Neural cell (in vitro differentiated cells): ENCODE results near the gene RTN4. TPM values are rescaled to one million over a fixed set of nuclear protein-coding genes. Genes with fewer than 3 reads are reported as not detected.
A peak's percentile ranks its signal among the peaks of the same experiment; 100 is the strongest.

Experiments used
- H2AFZ ChIP-seq: fragments of 200-600, 300-800 bp; sonication (generic), shearing (Covaris generic); 2 replicates; pipeline ENCODE4 v1.6.0; 2014; ENCODE audit warnings: low read depth, mild to moderate bottlenecking, antibody characterized with exemption, low read length, moderate library complexity
- H3F3A ChIP-seq: fragments of 200-600 bp; shearing (Covaris generic); 2 replicates; pipeline ENCODE4 v1.6.1; 2016; ENCODE audit warnings: mild to moderate bottlenecking, moderate library complexity, mixed read lengths, antibody characterized with exemption, low read length; ENCODE audit not compliant: insufficient read depth, poor library complexity, severe bottlenecking
- H3K27ac ChIP-seq: fragments of 200-600, 300-800 bp; sonication (generic), shearing (Covaris generic); 2 replicates; pipeline ENCODE4 v1.5.1; 2014; ENCODE audit warnings: mild to moderate bottlenecking, low read length, moderate library complexity
- H3K27me3 ChIP-seq: fragments of 300-800, 200-600 bp; sonication (generic), shearing (Covaris generic); 2 replicates; pipeline ENCODE4 v1.6.0; 2014; ENCODE audit warnings: mild to moderate bottlenecking, low read depth, low read length, moderate library complexity; ENCODE audit not compliant: insufficient read depth
- H3K36me3 ChIP-seq: fragments of 300-800, 200-600 bp; sonication (generic), shearing (Covaris generic); 2 replicates; pipeline ENCODE4 v1.5.1; 2014; ENCODE audit warnings: mild to moderate bottlenecking, antibody characterized with exemption, low read length, moderate library complexity; ENCODE audit not compliant: insufficient read depth
- H3K4me2 ChIP-seq: fragments of 300-800, 200-600 bp; sonication (generic), shearing (Covaris generic); 2 replicates; pipeline ENCODE4 v1.6.0; 2014; ENCODE audit warnings: mild to moderate bottlenecking, low read length
- H3K4me3 ChIP-seq: fragments of 300-800, 200-600 bp; sonication (generic), shearing (Covaris generic); 2 replicates; pipeline ENCODE4 v1.5.1; 2014; ENCODE audit warnings: mild to moderate bottlenecking, low read length, moderate library complexity
- H3K79me2 ChIP-seq: fragments of 200-600 bp; shearing (Covaris generic); replicated peaks from 2 replicates; pipeline ENCODE4 v1.6.0; 2014; ENCODE audit warnings: mild to moderate bottlenecking, low read length, moderate library complexity; ENCODE audit not compliant: insufficient read depth
- H3K9ac ChIP-seq: fragments of 300-800, 200-600 bp; sonication (generic), shearing (Covaris generic); 2 replicates; pipeline ENCODE4 v1.6.1; 2016; ENCODE audit warnings: mild to moderate bottlenecking, low read length, mixed read lengths
- H3K9me2 ChIP-seq: fragments of 200-600 bp; shearing (Covaris generic); 2 replicates; pipeline ENCODE4 v1.6.1; 2016; ENCODE audit warnings: mild to moderate bottlenecking, low read length, mixed read lengths; ENCODE audit not compliant: insufficient read depth
- H3K9me3 ChIP-seq: fragments of 200-600, 300-800 bp; sonication (generic), shearing (Covaris generic); 2 replicates; pipeline ENCODE4 v1.6.1; 2016; ENCODE audit warnings: mild to moderate bottlenecking, mixed run types, low read length, moderate library complexity, mixed read lengths
- H4K20me1 ChIP-seq: fragments of 200-600 bp; shearing (Covaris generic); 2 replicates; pipeline ENCODE4 v1.6.1; 2016; ENCODE audit warnings: mild to moderate bottlenecking, mixed run types; ENCODE audit not compliant: insufficient read depth
- CTCF ChIP-seq: fragments of 450-650 bp; IDR thresholded peaks from 2 replicates; pipeline ENCODE4 v1.5.1; 2014; ENCODE audit warnings: antibody characterized with exemption, mild to moderate bottlenecking, moderate library complexity; ENCODE audit not compliant: poor library complexity, severe bottlenecking
- EP300 ChIP-seq: fragments of 450-650 bp; conservative IDR thresholded peaks from 2 replicates; pipeline ENCODE4 v1.6.1; 2014; ENCODE audit warnings: antibody characterized with exemption, mild to moderate bottlenecking, moderate library complexity; ENCODE audit not compliant: poor library complexity, severe bottlenecking
- EZH2 ChIP-seq: fragments of 200-600, 300-800 bp; shearing (Covaris generic), sonication (generic); IDR thresholded peaks from 2 replicates; pipeline ENCODE4 v1.6.1; 2014; ENCODE audit warnings: antibody characterized with exemption, low read length, borderline replicate concordance, mild to moderate bottlenecking; ENCODE audit not compliant: insufficient read depth, poor library complexity, severe bottlenecking
- MXI1 ChIP-seq: fragments of 450-650 bp; conservative IDR thresholded peaks from 2 replicates; pipeline ENCODE4 v1.6.1; 2014; ENCODE audit warnings: antibody characterized with exemption, mild to moderate bottlenecking; ENCODE audit not compliant: poor library complexity, severe bottlenecking
- POLR2AphosphoS5 ChIP-seq: IDR thresholded peaks from 2 replicates; pipeline ENCODE4 v1.6.1; 2012
- RAD21 ChIP-seq: fragments of 450-650 bp; conservative IDR thresholded peaks from 2 replicates; pipeline ENCODE4 v1.6.1; 2014; ENCODE audit warnings: antibody characterized with exemption, mild to moderate bottlenecking, moderate library complexity
- REST ChIP-seq: IDR thresholded peaks from 2 replicates; pipeline ENCODE4 v1.6.1; 2012; ENCODE audit warnings: borderline replicate concordance
- SMC3 ChIP-seq: fragments of 450-650 bp; conservative IDR thresholded peaks from 2 replicates; pipeline ENCODE4 v1.6.1; 2014; ENCODE audit warnings: antibody characterized with exemption, mild to moderate bottlenecking, moderate library complexity; ENCODE audit not compliant: poor library complexity
- TAF1 ChIP-seq: IDR thresholded peaks from 2 replicates; pipeline ENCODE4 v1.6.1; 2012; ENCODE audit warnings: low read depth
- polyA plus RNA-seq: library from polyadenylated mRNA; depleted of rRNA; stranded (reverse); fragments of >200 nt; gene quantifications from 2 replicates; pipeline ENCODE4 v1.2.3, GENCODE V29; 2014

The RTN4 gene
- polyA plus RNA-seq, 1 donor from 2014 or later = 582 TPM

DNA sequence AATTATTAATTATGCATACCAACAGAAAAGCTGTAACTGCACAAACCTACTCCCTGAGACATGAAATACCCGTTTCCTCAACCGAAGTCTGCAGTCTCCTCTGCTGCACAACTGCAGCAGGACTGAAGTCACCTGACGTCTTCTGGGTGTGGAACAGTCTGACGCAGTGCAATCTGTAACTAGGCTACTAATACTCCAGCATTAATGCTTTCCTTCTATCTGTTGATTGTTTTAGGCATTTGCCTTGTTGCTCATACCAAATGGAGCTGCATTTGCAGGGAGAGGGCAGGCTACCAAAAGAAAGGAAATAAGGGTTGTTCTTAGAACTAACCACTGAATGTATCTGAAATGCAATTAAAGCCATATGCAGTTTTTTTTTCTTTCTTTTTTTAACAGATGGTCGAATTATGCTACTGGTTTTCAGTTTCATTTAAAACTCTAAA, 40.1 kb downstream of the RTN4 start:
- no peak for TF ChIP-seq REST
- no peak for TF ChIP-seq MXI1
- no peak for TF ChIP-seq SMC3
- no peak for TF ChIP-seq TAF1
- TF ChIP-seq CTCF = no peak
- no peak for TF ChIP-seq POLR2AphosphoS5
- no peak for TF ChIP-seq RAD21
- no peak for TF ChIP-seq EZH2
- TF ChIP-seq EP300 = no peak
- Histone ChIP-seq H3K9ac (no peak overlapping the region), H4K20me1 (peaks cover 22% of the 10 kb centered on the region), H3K9me3 (no peaks in the 10 kb centered on the region), H3K4me2 (no peak overlapping the region), H3K36me3 (peaks cover 6% of the 10 kb centered on the region), H3K79me2 (peaks cover 96% of the 10 kb centered on the region), H3K9me2 (no peaks in the 10 kb centered on the region), H3F3A (no peaks in the 10 kb centered on the region), H3K27ac (no peak overlapping the region), H3K4me3 (peak overlapping the region; percentile 10), H2AFZ (no peak overlapping the region), H3K27me3 (no peaks in the 10 kb centered on the region)

GRCh38 chr2:55009277-55010060, 40.8 kb downstream of the RTN4 start:
- Histone ChIP-seq H3K27ac (no peak overlapping the region), H3K79me2 (peaks cover 96% of the 10 kb centered on the region), H3K4me3 (peak overlapping the region; percentile 10), H3K27me3 (no peaks in the 10 kb centered on the region), H3F3A (no peaks in the 10 kb centered on the region), H3K9me2 (no peaks in the 10 kb centered on the region), H3K9me3 (no peaks in the 10 kb centered on the region), H3K36me3 (peaks cover 6% of the 10 kb centered on the region), H2AFZ (no peak overlapping the region), H3K4me2 (no peak overlapping the region), H4K20me1 (peaks cover 22% of the 10 kb centered on the region), H3K9ac (no peak overlapping the region)
- TF ChIP-seq RAD21 = no peak
- TF ChIP-seq REST = no peak
- no peak for TF ChIP-seq TAF1
- TF ChIP-seq MXI1 = no peak
- TF ChIP-seq CTCF = no peak
- no peak for TF ChIP-seq SMC3
- TF ChIP-seq POLR2AphosphoS5 = no peak
- TF ChIP-seq EP300 = no peak
- TF ChIP-seq EZH2 = no peak
